Measurements from ENCODE around the gene R3HDM4.
"Not testable (repeated sequence)": the region's sequence is repeated elsewhere in the genome, so short reads cannot be mapped to it uniquely, and the experiment has no call there.

Gene R3HDM4

GRCh38 chr19:853614-854220 is 59.3 kb downstream of the R3HDM4 start:
- H3K27ac Mint-ChIP-seq; H3K9me3 Mint-ChIP-seq; H3K36me3 Mint-ChIP-seq; DNase-seq; ATAC-seq (replicated peaks); H3K4me1 Mint-ChIP-seq; H3K4me3 Mint-ChIP-seq: not testable (repeated sequence)
- peaks cover 20 to 44% of the 10 kb centered on the region in 2 donors for H3K27me3 Mint-ChIP-seq

GRCh38 chr19:853014-853585 is 59.9 kb downstream of the R3HDM4 start:
- peaks cover 0 to 1% of the 10 kb centered on the region in 2 donors for H3K9me3 Mint-ChIP-seq
- H3K36me3 Mint-ChIP-seq = no peaks in the 10 kb centered on the region
- no peak overlapping the region for H3K4me3 Mint-ChIP-seq
- no peak for DNase-seq
- H3K27me3 Mint-ChIP-seq = peaks cover 19 to 46% of the 10 kb centered on the region in 2 donors
- H3K27ac Mint-ChIP-seq = no peak overlapping the region
- no peak for ATAC-seq (replicated peaks)
- H3K4me1 Mint-ChIP-seq = no peaks in the 10 kb centered on the region

- ATAC-seq (replicated peaks) (no peak), DNase-seq (no peak)
- H3K4me1 Mint-ChIP-seq = no peaks in the 10 kb centered on the region
- H3K27me3 Mint-ChIP-seq = peaks cover 24 to 46% of the 10 kb centered on the region in 2 donors
- no peaks in the 10 kb centered on the region for H3K36me3 Mint-ChIP-seq
- no peaks in the 10 kb centered on the region for H3K9me3 Mint-ChIP-seq
- no peak within 1 kb of the TSS for H3K27ac Mint-ChIP-seq
- no peak within 1 kb of the TSS for H3K4me3 Mint-ChIP-seq
Measured at GRCh38 chr19:852136-853013, 60.6 kb downstream of the R3HDM4 start, which contains the start of gene ELANE. ELANE (plus strand) TSS chr19:852303; CDS start chr19:852329, 26 bp downstream.

- DNase-seq = no peak
- Mint-ChIP-seq H3K27ac (no peak overlapping the region), H3K27me3 (peaks cover 32 to 60% of the 10 kb centered on the region in 2 donors), H3K9me3 (no peaks in the 10 kb centered on the region), H3K4me1 (no peaks in the 10 kb centered on the region), H3K36me3 (no peaks in the 10 kb centered on the region), H3K4me3 (no peak overlapping the region)
- ATAC-seq (replicated peaks) = no peak
Measured at GRCh38 chr19:850979-851335, 62.1 kb downstream of the R3HDM4 start.

- ATAC-seq (replicated peaks) (peak; percentile 43 to 49), DNase-seq (no peak)
- Mint-ChIP-seq H3K4me3 (no peak overlapping the region), H3K36me3 (no peaks in the 10 kb centered on the region), H3K27ac (no peak overlapping the region), H3K9me3 (no peaks in the 10 kb centered on the region), H3K27me3 (peaks cover 38 to 66% of the 10 kb centered on the region in 2 donors), H3K4me1 (peaks cover 4% of the 10 kb centered on the region in 2 donors)
Measured at GRCh38 chr19:850221-850978, 62.6 kb downstream of the R3HDM4 start.

- H3K4me3 Mint-ChIP-seq; DNase-seq; H3K36me3 Mint-ChIP-seq; ATAC-seq (replicated peaks); H3K27ac Mint-ChIP-seq; H3K9me3 Mint-ChIP-seq: not testable (repeated sequence)
- H3K4me1 Mint-ChIP-seq = peaks cover 6 to 12% of the 10 kb centered on the region in 2 donors
- H3K27me3 Mint-ChIP-seq = peaks cover 47 to 78% of the 10 kb centered on the region in 2 donors
Measured at GRCh38 chr19:849195-849594, 63.8 kb downstream of the R3HDM4 start.

- DNase-seq = no peak
- Mint-ChIP-seq H3K4me3 (no peak overlapping the region), H3K27me3 (peaks cover 47 to 80% of the 10 kb centered on the region in 2 donors)
Measured at GRCh38 chr19:848386-848921, 64.6 kb downstream of the R3HDM4 start.

More at GRCh38 chr19:848386-848921, 64.6 kb downstream of the R3HDM4 start:
- H3K4me1 Mint-ChIP-seq = peaks cover 6 to 12% of the 10 kb centered on the region in 2 donors
- no peak overlapping the region for H3K27ac Mint-ChIP-seq
- H3K36me3 Mint-ChIP-seq = peaks cover 0 to 4% of the 10 kb centered on the region in 2 donors
- no peaks in the 10 kb centered on the region for H3K9me3 Mint-ChIP-seq
- ATAC-seq (replicated peaks) = no peak
